Measurements from ENCODE around the gene CAMTA1. TPM values are rescaled to one million over a fixed set of nuclear protein-coding genes. Genes with fewer than 3 reads are reported as not detected.

Gene CAMTA1
- total RNA-seq, 1 donor, result 56.1 TPM

GRCh38 chr1:7299329-7299799, 514.1 kb downstream of the CAMTA1 start:
- H3K4me3 ChIP-seq (ENCODE audit: low read depth, low read length), result peak overlapping the region; percentile 21
- DNase-seq (ENCODE audit: low read depth), result peak; percentile 98
- TF ChIP-seq, protein P1, sequence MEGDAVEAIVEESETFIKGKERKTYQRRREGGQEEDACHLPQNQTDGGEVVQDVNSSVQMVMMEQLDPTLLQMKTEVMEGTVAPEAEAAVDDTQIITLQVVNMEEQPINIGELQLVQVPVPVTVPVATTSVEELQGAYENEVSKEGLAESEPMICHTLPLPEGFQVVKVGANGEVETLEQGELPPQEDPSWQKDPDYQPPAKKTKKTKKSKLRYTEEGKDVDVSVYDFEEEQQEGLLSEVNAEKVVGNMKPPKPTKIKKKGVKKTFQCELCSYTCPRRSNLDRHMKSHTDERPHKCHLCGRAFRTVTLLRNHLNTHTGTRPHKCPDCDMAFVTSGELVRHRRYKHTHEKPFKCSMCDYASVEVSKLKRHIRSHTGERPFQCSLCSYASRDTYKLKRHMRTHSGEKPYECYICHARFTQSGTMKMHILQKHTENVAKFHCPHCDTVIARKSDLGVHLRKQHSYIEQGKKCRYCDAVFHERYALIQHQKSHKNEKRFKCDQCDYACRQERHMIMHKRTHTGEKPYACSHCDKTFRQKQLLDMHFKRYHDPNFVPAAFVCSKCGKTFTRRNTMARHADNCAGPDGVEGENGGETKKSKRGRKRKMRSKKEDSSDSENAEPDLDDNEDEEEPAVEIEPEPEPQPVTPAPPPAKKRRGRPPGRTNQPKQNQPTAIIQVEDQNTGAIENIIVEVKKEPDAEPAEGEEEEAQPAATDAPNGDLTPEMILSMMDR (IDR thresholded peaks at IDR 0.05; ENCODE audit: insufficient read depth, low read depth, low read length), result no peak

GRCh38 chr1:7299994-7300393, 514.7 kb downstream of the CAMTA1 start:
- no peak overlapping the region for H3K4me3 ChIP-seq (ENCODE audit: low read depth, low read length)
- TF ChIP-seq, protein P1 (IDR thresholded peaks at IDR 0.05; ENCODE audit: insufficient read depth, low read depth, low read length), result no peak
- DNase-seq (ENCODE audit: low read depth), result peak; percentile 77

GRCh38 chr1:7300893-7301663, 515.8 kb downstream of the CAMTA1 start:
- TF ChIP-seq, protein P1 (IDR thresholded peaks at IDR 0.05; ENCODE audit: insufficient read depth, low read depth, low read length), result no peak
- DNase-seq (ENCODE audit: low read depth), result peak; percentile 87
- no peak overlapping the region for H3K4me3 ChIP-seq (ENCODE audit: low read depth, low read length)

GRCh38 chr1:7301664-7301981, 516.4 kb downstream of the CAMTA1 start:
- TF ChIP-seq, protein P1 (IDR thresholded peaks at IDR 0.05; ENCODE audit: insufficient read depth, low read depth, low read length), result no peak
- DNase-seq (ENCODE audit: low read depth), result no peak
- H3K4me3 ChIP-seq (ENCODE audit: low read depth, low read length), result no peak overlapping the region

DNA sequence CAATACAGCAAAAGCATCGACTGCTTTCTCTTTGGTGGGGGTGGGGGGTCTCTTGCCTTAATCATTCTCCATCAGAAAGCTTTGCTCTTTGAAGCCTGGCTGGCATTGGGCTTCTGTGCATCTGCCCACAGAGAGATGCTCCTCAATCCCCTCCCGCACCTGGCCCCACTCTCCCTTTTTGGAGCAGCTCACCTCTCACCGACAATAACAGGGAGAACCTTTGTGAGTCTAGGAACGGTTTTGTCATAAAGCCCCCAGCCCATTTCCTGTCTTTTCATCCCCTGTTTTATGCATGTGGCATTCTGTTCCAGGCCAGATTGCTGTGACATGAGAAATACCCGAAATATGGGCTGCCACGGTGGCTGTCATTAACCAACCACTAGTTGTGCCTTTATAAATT, 516.9 kb downstream of the CAMTA1 start:
- DNase-seq (ENCODE audit: low read depth), result no peak
- TF ChIP-seq, protein P1 (IDR thresholded peaks at IDR 0.05; ENCODE audit: insufficient read depth, low read depth, low read length), result no peak
- H3K4me3 ChIP-seq (ENCODE audit: low read depth, low read length), result no peak overlapping the region

DNA sequence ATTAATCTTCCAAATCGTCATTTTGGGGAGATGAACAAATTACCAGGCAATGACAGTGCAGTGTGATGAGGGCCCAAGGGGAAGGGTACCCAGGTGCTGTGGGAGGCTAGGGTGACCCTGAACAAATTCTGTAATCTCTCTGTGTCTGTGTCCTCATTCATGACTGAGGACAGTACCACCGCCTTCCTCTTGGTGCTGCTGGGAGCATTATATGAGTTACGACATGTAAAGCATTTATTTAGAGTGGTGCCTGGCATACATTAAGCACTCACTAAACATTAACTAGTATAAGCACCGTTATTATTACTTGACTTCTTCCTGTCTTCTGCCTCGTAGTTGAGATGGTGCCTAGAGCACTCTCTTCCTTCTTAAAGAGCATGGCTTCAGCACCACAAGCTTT, 517.6 kb downstream of the CAMTA1 start:
- DNase-seq (ENCODE audit: low read depth), result no peak
- TF ChIP-seq, protein P1 (IDR thresholded peaks at IDR 0.05; ENCODE audit: insufficient read depth, low read depth, low read length), result peak; percentile 8

More for the DNA sequence above, 517.6 kb downstream of the CAMTA1 start:
- no peak overlapping the region for H3K4me3 ChIP-seq (ENCODE audit: low read depth, low read length)

All from fibroblast of villous mesenchyme (primary cell).